Astrocyte of the hippocampus (primary cell): ENCODE results near the gene ABHD17A.
"Not testable (repeated sequence)": the region's sequence is repeated elsewhere in the genome, so short reads cannot be mapped to it uniquely, and the experiment has no call there.

Experiments
- DNase-seq: peaks from one replicate; pipeline ENCODE4 v3.0.0; 2011; ENCODE audit warnings: low read depth, low spot score

ABHD17A gene

DNA sequence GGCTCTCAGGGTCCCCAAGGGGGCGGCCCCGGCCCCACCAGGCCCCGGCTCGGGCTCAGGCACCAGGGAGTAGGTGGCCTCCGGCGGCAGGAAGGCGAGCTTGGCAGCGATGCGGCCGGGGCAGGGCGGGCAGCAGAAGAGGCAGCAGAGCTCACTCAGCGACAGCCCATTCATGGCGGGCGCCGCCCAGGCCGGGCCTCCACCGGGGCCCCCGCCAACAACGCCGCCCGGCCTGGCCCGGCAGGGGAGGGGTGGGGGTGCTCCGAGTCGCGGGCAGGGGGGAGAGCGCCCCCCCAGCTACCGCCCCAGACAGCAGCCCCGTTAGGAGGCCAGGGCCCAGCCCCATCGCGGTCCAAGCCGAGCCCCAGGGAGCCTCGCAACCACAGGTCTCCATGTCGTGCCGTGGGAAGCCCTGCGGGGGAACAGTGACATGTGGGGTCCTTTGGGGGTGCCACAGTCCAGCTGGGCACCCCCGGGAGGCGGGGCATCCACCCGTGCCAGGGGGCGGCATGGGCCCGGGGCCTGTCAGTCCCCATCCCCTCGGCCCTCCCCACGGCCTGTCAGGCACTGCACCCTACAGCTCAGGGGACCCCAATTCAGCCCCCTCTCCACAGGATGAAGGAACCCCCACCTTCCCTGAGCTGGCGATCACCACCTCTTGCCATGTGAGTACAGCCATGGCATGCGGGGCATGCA, 3.8 kb downstream of the ABHD17A start:
- not testable (repeated sequence) for DNase-seq

DNA sequence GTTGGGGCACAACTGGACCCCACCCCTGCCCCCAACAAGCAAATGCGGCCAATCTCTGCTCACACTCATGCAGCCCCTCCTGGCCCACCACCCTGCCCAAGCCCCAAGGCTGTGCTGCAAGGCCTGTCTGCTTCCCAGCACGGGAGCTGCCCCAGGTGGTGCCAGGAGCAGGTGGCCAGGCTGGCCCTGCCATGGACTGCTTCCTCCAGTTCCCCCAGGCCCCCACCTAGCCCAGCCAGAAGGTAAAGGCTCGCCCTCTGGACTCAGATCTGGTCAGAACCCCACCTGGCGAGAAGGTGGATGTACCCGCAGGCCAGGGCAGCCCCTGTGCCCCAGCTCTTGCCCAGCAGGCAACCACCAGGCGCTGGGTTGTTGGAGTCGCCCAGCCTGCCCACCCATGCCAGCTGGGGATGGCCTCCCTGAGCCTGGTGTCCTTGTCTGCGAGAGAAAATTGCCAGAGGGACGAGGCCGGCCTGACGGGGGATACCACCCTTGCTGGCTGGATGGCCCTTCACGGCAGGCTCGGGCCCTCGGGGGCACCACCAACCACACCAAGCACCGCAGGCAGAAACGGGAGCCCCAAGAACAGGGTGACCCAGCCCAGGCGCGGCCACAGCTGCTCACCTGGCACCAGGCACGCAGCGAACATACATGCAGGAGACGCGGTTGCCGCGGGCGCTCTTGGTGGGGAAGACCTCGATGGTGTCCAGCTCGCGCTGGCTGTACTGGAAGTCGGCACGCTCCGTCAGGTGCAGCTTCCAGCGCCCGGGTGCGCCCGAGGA, 4.5 kb downstream of the ABHD17A start:
- no peak for DNase-seq

DNA sequence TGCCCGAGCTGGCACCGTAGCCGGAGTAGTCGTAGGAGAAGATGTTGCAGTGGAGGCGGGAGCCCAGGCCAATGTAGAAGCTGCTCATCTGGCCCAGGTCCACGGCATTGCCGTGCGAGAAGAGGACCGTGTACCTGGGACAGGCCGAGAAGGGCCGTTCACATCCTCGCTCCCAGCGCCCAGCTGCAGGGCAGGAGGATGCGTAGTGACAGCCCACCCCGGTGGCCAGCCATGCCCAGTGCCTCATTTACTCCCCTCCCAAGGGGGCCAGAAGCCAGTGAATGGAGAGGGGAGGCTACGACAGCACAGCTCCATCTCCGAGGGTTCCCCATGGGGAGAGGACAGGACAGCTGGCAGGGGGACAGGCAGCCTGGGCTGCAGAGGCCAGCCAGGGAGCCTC, 5.3 kb downstream of the ABHD17A start:
- not testable (repeated sequence) for DNase-seq

DNA sequence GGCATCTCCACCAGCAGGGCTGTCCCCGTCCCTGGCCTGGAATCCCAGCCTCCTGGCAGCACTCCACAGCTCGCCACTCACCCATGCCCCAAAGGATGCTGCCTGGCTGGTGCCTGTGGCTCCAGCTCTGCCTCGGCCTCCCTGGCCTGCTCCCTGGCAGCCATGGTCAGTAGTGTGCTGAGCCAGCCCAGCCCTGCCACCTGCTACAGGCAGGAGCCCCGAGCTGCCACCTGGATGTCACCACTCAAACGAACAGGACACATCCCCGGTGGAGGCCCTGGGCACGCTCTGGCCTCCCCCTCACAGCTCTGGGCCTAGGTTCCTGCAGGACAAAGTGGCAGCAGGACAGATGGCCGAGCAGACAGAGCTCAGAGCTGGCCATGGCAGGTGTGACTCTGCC, 6.7 kb downstream of the ABHD17A start:
- not testable (repeated sequence) for DNase-seq

DNA sequence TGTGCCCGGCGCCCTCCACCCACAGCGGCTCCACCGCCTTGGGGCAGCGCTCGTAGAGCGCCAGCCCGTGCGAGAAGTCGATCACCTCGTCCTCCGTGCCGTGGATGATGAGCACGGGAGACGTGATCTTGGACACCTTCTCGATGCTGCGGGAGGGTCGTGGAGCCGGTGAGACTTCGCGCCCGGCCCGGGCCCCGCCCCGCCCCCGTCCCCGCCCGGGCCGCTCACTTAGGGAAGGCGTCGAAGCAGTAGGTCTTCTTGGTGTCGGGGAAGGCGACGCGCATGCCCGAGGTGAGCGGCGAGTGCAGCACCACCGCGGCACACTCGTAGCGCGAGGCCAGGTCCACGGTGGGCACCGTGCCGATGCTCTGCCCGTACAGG, 8.0 kb downstream of the ABHD17A start:
- not testable (repeated sequence) for DNase-seq

DNA sequence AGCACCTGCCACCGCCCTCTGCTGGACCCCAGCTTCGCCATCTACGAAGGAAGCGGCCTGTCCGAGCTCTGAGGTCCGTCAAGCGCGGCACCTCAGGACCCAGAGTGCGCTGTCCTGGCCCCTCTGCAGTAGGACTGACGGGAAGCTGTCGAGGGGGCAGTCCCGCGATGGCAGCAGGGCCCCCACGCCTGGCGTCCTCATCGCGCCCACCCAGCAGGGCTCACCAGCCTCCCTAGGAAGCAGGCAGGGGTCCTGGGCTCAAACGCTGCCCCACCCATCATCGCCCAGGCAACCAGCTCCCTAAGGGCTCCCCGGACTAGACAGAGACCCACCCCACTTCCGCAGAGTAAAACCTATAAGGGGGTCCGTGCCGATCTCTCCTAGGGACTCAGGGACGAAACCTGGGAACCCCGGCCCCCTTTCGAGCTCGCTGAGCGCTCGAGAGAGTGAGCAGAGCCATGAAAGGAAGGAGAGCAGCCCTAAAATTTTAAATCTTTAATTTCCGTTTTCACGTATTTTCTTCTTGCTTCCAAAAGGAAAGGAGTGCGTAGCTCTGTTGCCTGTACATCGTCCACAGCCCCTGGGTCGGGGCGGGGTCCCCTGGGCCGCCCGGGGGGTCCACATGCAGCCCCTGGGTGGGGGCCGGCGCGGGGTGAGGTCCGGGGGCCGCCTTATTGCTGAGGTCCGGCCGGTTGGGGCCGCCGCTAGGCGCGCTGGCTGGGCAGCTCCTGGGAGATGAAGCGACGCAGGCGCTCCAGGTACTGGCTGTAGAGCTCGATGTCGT, 8.6 kb downstream of the ABHD17A start:
- DNase-seq = not testable (repeated sequence)

DNA sequence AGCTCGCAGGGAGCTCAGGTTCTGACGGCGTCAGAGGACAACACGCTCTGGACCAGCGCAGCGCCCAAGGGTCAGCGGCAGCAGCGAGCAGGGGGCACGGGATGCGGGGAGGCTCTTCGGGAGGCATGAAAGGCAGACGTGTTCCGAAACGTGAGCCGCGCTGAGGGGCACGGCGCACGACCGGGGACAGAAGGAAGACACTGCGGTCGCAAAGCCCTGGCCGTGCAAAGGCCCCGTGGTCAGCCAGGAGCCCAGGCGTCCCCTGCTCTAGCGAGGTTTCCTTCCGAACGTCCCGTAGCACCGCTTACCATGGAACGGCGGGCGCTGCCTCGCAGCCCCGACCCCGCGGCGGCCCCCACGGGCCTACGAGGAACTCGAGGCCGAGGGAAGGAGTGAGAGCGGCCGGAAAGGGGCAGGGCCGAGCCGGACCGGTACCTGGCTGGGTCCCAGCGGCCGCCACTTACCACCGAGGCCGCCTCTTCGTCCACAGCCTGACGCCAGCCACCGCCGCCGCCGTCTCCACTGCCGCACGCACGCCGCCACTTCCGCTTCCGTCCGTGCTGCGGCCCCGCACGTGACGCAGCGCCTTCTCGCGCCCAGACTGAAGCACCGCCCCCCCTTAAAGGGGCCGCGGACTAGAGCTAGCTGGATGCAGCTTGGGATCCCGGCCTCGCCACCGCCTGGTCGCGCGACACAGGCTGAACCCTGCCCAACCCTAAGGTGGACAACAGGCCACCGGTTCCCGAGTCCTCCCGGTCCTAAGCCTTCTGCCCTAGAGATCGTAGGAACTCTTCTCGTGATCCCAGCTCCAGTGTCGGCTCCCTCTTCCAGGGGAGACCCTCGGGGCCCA, 9.4 kb downstream of the ABHD17A start:
- DNase-seq = peak; percentile 97

DNA sequence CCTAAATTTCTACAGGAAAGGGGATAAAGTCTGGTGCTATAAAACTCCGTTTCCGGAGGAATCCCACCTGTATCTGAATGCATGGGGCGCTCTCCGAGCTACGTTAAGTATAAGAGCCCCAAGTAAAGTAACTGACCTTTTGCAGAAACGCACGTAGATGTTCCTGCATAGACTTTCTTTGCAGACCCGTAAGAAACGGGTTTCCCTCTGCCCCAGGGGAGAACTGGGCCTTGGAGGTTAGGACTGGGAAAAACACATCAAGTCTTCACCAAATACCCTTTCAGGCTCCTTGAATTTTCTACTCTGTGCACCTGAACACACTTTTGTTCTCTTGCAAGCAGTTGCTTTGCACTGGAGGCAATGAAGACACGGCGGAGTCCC, 10.0 kb downstream of the ABHD17A start:
- DNase-seq = not testable (repeated sequence)

DNA sequence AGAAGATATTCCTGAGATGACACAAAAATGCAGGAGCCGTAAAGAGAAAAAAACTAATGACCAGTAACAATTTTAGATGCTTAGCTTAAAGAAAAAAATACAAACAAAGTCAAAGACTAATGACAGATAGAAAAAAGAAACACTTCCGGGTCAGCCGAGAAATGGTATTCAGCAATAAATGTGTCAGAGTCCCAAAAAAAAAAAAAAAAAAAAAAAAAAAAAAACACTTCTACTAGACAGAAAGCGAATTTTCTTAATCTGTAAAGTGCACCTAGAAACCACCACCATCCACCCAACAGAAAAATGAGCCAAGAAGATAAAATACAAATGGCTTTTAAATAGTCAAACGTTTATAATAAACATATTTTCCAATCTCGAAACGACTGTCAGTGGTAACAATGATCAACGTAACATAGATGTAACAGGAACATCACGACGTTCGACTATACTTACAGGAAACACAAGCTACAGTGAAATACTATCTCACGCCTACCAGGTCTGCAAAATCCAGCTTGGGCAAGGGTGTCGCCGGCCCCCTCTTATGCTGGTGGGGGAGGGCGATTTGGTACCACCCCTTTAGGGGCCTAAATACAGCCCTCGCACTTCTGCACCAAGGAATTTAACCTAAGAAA, 10.6 kb downstream of the ABHD17A start:
- DNase-seq = no peak

DNA sequence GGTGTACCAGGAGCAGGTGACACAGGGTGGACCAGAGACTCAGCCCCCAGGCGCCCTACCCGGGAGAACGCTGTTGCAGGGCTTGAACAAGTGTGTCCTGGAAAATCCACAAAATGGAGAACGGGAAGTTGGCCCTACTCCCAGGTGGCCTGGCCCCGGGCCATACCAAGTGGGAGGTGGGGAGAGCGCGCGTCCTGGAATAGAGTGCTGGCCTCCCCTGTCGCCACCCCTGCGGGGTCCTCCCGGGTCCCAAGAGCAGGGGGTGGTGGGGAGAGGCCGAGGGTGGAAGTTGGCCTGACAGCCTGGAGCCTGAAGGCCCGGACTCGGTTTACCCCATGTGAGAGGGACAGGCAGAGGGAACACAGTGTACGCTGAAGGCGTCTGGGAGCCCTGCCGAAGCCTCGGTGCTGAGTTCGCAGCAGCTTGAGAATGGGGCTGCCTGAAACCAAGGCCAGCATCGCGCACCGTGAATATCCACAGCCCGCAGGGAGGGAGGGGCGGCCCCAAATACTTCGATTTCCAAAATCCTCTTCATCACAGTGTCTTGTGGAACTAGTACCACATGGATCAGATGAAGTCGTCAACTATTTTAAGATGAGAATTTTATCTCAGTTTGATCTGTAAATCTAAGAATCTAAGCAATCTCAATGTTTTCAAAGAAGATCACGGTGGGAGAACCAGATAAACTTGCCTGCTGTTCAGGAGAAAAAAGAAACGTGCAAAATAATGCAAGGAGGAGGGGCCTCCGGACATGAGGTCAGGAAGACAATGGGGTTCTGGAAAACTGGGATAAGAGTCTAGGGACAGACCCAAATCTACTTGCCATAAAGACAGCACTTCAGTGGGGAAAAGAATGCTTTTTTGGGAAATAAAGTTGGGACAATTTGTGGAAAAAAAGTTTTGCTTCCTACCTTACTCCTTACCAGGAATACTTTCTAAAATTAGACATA, 11.5 kb downstream of the ABHD17A start:
- DNase-seq = peak; percentile 73

DNA sequence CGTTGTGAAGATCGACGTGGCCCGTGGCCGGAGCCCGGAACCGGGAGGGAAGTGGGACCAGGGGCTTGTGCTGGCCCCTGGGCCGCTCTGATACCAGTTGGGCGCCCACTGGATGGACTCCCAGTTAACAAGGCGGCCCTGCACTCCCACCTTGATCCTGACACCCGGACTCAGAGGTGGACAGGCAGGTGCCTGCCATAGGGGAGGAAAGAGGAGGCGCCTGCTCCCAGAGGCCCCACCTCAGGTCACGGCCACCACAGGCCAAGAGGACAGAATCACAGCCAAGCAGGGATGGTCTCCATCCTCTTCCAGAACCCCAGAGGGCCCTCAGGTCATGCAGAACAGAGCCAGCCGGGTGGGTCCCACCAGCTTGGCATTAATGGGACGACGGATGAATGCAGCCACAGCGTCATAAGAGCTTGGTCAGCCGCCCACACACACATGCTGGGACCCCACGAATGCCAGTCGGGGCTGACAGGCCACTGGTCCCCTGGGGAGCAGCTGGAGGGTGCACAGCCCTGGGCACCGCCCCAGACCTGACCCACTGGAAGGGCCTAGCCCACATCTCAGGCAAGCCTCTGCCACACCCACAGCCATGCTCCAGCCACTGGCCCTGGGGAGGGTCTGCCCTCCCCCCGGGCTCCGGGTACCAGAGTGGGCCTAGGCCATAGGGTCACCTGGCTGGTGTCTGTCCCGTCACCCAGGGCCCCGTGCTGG, 12.3 kb downstream of the ABHD17A start:
- DNase-seq = no peak

DNA sequence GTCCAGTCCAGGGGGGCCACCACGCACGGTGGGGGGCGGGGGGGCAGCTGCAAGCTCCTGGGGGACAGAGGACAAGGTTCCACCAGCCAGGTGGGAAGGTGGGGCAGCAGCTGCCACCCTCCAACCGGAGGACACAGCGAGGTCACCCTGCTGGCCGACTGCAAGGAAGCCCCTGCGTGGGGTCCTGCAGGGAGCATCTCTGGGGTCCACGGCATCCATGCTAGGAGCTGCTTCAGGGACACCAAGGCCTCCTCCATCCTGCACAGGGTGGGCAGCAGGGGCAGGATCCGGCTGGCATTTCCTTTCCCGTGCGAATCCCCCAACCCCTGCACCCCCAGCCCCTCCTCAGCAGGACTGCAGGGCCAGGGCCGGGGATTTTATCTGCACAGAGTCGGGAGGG, 13.7 kb downstream of the ABHD17A start:
- no peak for DNase-seq

DNA sequence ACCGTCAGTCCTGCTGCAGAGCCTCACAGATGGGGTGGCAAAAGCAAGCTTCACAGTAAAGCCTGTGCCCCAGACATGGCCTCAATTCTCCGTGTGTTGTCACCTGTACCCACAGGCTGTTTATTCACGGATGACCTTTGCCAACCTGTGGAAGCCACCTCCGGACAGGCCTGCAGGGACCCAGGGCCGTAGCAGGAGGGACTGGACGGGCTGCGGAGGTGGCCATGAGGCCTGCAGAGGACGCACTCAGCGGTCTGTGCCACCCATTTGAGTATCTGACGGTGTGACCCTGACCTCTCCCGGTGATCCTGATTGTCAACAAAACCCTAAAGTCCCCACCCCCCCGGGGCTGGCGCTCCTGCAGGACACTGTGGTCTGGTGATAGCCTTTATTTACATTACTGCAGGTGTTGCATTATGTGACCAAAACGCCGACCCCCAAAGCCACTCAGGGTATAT, 14.1 kb downstream of the ABHD17A start:
- DNase-seq = no peak

DNA sequence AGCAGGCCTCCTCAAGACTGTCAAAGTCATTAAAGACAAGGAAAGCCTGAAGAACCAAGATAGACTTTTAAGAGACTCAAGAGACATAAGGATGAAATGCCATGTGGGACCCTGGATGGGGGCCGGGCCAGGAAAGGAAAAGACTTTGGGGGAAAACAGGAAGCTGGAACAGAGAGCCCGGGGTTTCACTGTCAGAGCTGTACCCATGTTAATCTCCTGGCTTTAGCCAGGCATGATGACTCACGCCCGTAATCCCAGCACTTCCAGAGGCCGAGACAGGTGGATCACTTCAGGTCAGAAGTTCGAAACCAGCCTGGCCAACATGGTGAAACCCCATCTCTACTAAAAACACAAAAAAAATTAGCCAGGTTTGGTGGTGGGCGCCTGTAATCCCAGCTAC, 16.3 kb downstream of the ABHD17A start:
- DNase-seq = no peak

DNA sequence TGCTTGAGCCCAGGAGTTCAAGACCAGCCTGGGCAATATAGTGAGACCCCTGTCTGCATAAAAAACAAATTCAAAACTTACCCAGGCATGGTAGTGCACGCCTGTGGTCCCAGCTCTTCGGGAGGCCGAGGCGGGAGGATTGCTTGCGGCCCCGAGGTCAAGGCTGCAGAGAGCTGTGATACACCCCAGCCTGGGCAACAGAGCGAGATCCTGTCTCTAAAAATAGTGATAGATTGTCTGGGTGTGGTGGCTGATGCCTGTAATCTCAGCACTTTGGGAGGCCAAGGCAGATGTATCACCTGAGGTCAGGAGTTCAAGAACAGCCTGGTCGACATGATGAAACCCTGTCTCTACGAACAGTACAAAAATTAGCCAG, 18.0 kb downstream of the ABHD17A start:
- DNase-seq = no peak

DNA sequence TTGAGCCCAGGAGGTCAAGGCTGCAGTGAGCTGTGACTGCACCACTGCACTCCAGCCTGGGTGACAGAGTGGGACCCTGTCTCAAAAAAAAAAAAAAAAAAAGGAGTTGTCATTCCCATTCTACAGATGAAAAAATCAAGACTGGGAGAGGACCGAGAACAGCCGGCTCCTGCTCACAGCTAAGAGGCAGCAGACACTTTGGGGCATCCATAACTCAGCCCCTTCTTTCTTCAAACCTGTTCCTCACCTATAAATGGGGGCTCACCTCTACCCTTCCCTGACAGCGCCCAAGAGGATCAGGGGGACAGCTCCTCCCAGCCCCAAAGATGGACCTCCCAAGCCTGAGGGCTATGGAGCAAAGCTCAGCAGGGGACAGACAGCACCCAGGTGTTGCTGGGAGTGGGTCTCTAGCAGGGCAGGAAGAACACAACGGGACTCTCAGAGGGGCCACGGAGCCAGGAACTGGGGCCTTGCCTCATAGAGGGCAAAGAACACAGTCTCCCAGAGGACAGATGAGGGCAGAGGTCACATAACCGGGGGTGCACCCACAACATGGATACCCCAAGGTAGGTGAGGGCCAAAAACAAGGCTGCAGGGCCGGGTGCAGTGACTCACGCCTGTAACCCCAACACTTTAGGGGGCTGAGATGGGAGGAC, 18.5 kb downstream of the ABHD17A start:
- no peak for DNase-seq

DNA sequence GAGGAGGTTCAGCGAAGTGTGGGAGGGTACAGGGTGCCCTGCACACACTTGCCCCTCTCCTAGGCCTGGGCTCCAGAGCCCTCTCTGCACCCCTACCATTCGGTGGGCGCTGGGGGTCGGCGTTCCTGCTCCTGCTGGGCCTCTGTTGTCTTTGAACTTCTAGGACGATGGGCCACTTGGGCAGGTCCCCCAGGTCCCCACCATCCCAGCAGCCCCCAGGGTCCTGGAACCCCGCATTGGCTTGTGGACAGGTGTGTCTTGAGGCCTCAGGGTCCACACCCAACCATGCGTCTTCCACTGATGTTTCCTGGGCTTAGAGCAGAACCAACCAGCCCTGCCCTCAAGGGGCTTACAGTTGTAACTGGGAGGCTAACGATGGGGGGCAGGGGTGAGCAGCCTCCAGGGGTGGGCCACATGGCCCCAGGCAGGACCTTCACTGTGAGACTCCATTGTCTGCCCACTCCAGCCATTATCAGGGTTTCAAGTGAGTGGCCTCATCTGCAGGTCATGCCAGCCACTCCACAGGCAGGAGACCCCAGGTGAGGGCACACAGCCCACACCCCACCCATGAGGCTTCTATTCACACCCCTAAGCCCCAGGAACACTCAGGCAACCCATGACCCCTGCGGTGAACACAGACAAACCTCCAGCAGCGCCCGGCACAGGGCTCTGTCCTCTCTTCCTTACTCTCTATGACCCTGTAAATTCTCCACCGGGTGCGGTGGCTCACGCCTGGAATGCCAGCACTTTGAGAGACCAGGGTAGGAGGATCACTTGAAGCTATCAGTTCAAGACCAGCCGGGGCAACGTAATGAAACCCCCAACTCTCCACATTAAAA, 19.9 kb downstream of the ABHD17A start:
- DNase-seq = no peak
